Germinal center (tissue), 1 donor: Measurements from ENCODE around the gene TMEM131L.
A peak's percentile ranks its signal among the peaks of the same experiment; 100 is the strongest.

Source experiments
- DNase-seq: peaks from one replicate; pipeline ENCODE4 v3.0.0; 2012; ENCODE audit warnings: mixed read lengths, low spot score

The TMEM131L gene

DNA sequence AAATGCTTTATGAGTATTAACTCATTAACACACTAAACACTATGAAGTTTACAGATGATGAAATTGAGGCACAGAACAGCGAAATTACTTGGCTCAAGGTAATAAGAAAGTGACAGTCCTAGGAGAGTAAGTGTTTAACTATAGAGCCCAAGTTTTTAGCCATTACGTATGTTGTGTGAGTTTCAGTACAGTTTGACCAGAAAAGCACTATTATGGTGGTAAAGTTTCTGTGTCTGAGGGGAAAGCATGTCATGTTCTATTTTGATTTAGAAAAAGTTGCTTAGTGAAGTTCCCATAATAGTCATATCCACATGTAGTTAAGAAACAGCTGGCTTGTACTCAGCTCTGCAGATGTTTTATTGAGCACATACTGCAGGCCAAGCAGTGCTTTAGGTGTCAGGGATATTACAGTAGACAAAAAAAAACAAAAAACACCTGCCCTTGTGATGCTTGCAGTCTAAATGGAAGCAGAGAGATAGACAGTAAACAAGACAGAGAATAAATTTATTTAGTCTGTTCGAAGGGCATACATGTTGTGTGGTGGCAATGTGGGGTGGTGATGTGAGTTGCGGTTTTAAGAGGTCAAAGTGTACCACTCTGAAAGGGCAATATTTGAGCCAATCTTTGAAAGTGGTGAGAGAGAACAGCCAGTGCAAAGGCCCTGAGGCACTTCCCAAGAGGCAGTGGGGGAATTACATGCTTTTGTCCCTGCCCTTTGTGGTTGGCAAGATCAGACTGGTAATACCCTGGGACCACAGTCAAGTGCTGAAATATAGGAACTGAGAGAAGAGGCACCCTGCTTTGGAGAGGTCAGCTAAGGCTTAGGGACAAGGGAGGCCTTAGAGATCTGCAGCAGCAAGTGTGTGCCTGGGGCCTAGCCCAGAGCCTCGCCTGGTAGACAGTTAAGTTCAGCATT, 6.2 kb downstream of the TMEM131L start:
- no peak for DNase-seq

GRCh38 chr4:153474251-153474650, 8.1 kb downstream of the TMEM131L start:
- DNase-seq: no peak

DNA sequence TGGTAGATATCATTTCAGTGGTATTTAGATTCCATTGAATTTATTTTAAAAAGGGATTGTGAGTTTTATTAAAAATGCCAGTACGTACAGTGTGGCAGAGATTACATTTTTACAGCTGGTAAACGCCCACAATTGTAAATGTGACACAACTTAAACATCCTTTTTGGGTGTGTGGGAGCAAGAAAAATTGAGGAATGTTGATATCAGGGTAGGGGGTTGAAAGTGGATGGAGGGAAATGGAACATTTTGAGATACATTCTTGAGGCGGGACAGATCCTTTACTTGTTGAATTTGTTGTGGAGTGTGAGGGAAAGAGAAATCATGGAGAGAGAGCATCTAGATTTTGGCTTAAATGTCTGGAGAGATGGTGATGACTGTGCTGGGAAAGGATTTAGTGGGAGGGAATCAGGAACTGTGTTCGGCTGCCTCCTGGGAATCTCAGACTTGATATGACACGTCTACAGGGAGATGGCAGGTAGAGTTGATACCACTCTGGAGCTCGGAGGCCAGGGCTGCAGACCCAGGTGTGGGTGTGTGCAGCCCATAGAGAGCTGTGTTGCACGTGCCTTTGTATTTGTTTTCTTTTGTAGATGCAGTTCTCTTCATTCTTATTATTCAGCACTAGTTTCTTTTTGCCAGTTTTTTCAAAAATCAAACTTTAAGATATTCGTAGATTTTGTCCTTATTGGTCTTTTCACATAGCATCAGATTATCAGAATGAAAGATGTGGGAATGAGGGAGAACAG, 10.8 kb downstream of the TMEM131L start:
- no peak for DNase-seq

GRCh38 chr4:153479101-153479500, 12.9 kb downstream of the TMEM131L start:
- no peak for DNase-seq

DNA sequence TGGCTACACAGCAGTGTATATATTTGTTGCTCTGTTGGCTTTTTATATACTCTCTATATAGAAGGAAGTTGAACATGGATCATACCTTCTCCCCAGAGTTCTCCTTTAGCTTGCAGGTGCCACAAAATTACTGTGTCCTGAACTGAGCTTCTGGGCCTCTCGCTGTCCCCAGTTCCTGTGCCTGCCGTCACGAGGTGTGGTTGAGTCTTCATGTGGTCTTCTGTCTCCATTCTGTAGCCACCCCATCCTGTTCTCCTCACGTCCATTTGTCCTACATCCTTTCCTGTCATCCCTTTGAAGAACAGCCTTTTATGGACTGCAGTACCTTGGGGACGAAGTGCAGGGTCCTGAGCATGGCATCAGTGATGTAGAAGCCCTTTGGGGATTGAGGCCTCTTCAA, 14.5 kb downstream of the TMEM131L start:
- no peak for DNase-seq

- DNase-seq: no peak
Observed at GRCh38 chr4:153481478-153481877, 15.3 kb downstream of the TMEM131L start.

- DNase-seq: no peak
Observed at GRCh38 chr4:153483432-153484418, 17.6 kb downstream of the TMEM131L start.

- no peak for DNase-seq
Observed at GRCh38 chr4:153485359-153485758, 19.2 kb downstream of the TMEM131L start.

DNA sequence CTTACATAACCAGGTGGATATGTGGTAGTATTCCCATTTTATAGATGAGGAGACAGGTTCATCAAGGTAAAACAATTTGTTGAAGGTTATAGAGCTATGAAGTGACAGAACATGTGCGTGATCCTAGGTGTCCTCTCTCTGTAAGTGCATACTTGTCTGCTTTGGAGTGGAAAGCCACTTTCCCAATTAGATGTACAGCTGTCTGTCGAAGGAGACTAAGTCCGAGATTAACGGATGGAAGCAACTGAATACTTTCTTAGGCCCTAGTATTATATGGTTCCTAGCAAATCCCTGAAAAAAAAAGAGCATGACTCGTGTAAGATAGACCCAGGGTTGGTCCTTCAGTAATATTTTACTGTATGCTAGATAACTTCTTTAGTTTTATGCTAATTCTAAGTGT, 19.7 kb downstream of the TMEM131L start:
- no peak for DNase-seq

DNA sequence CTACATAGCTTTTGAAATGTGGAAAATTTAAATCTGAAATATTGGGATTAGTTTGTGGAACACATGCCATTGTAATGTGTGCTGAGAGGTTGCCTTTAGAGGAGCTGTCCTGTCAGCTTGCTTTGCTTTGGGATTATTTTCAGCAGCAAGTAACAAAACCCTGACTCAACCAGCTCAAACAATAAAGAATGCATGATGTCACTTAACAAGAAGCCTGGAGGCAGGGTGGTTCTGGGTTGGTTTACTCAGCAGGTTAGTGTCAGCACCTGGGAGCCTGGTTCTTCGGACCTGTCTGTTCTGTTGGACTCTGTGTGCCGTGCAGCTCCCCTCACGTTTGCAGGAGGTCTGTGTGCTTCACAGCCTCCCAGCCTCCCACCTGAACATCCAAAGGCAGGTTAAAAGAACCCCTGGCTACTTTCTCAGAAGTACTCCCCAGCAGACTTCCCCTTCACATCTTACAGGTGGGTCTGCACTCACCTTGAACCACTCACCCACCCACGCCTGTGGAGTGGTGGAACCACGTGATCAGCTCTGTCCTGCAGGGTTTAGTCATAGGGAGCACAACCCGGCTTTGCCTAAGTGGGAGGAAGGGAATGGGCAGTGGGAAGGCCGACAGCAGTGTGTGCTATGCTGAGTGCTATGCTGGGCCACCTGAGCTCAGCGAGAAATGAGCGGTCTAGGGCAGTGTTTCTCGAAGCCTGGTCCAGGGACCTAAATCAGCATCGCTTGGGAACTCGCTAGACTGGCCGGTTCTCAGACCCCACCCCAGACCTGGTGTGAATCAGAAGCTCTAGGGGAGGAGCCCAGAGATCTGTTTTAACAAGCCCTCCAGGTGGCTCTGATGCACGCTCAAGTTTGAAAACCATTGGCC, 20.4 kb downstream of the TMEM131L start:
- DNase-seq: no peak

DNA sequence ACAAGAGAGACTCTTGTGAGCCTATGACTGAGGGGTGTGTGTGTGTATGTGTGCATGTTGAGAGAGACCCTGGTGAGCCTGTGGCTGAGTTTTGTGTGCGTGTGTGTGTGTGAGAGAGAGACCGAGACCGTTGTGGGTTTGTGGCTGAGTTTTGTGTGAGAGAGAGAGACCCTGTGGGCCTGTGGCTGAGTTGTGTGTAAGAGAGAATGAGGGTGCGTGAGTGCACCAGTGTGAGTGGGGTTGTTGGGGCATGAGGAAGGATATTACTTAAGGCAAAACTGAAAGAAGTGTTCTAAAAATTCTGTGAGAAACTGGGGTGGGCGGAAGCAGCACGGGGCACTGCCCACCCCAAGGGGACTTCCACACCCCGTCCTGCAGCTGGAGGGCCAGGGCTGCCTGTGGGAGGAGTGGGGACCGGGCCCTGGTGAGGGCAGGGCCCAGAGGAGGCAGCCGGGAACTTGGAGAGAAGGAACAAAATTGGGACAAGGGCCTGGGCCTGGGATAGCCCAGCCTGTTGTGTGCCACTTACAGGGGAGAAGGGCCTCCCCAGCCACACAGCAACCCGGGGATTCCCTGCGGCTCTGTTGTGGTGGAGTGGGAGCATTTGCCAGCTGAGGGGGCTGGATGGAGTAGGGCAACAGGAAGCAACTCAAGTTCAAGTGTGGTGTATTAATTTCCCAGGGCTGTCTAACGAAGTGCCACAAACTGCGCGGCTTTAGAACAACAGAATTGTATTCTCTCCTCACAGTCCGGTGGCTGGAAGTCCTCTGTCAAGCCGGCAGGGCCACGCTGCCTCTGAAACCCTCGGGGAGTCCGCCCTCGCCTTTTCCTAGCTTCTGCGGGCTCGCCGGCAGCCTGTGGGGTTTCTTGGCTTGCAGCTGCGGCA, 22.1 kb downstream of the TMEM131L start:
- DNase-seq: peak; percentile 63

- DNase-seq: no peak
Observed at GRCh38 chr4:153489856-153490558, 23.8 kb downstream of the TMEM131L start.

DNA sequence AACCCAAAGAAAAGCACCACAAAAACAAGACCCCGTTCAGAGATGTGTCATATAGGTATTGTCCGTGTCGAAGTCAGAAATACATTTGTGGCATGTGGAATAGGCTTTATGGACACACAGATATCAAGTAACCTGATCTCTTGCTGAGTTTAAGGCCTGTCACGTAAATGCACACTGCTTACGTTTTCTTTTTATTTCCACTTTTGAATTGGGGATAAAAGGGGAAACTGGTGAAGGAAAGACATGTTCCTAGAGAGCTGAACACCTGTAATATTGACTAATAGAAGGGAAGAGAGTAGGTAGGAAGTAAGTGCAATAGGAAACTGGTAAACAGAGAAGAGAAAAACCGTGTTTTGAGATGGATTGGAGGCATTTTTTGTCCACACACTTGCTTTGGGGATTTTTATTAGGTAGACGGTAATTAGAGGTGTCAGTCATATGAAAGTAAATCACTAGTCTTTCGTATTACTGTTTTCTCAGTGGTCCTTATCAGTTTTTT, 24.9 kb downstream of the TMEM131L start:
- no peak for DNase-seq

GRCh38 chr4:153494562-153494961, 28.4 kb downstream of the TMEM131L start:
- no peak for DNase-seq

DNA sequence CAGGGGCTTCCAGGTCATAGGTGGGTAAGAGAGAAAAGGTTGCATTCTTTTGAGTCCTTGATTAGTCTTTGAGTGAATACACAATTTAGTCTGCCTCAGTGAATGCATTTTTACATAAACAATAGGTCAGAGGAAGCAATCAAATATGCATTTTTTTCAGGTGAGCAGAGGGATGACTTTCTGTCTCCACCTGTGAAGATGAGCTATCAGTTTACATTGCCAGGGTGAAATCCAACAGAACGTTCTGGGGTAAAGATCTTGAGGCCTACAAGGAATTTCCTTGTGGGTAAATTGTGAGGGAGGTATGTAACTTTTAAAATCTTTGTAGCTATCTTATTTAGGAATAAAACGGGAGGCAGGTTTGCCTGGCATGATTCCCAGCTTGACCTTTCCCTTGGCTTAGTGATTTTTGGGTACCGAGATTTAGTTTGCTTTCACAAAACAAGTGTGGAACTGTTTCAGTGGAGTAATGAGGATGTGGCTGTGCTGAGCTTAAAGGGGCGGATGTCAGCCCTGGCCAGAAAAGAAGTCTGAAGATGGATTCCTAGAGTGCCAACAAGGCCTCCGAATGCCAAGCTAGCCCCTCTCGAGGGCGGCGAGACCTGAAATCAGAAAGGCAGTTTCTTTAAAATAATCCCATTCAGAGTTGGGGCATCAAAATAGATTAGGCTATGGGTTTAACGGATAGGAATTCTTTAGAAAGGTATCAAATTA, 29.5 kb downstream of the TMEM131L start:
- no peak for DNase-seq

- no peak for DNase-seq
Observed at GRCh38 chr4:153497091-153497531, 31.0 kb downstream of the TMEM131L start.

DNA sequence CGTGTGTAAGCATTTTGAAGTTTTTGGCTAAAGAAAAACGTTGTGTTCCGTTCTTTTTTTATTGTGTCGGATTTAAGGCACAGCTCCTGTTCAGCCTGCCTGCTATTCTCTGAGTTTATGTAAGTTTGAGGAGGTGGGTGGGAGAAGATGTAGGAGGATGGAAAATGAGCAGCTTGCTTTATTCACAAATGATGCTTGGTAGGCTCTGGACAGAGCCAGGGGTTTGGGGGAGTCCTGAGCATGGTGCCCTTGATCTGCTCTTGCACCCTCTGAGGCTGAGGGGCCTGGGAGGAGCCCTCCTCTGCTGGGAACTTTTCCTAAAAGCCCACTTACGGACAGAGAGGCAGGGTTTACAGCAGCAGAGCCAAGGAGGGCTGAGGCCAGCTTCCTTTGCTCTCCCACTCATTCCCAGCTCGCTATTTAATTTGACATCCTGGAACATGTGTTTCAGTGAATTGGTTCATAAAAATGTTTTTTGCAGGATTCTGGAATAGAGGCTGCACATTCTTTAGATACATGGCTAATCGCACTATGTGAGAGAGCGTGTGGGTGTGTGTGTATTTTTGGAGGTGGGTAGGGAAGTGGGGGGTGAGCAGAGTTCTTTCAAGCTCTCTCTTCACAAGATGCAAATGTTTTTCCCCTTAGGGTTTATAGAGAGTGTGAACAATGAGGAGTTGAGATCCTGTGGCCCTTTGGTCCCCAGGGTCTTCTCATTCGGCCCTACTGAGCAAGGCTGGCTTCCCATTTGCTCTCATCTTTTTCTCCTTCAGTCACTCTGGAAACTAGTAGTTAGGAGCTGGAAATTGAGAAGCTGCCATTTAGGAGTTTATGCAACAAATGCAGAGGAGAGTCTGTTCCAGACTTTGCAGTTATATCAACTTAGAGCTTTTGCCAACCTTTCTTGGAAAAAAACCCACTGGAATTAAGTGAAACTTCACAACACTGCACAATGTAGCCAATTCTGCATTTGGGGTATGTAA, 32.1 kb downstream of the TMEM131L start:
- DNase-seq: peak; percentile 69
